ENCODE results near the gene ALPI.

The ALPI gene

GRCh38 chr2:232434563-232435374 lies 21.2 kb upstream of the ALPI start:
- no peak overlapping the region for H3K4me3 ChIP-seq (ENCODE audit: low read depth, low read length)
- H3K4me1 ChIP-seq (ENCODE audit: control insufficient read depth, insufficient read depth, low read length): no peaks in the 10 kb centered on the region
- H3K9me3 ChIP-seq (ENCODE audit: control insufficient read depth, insufficient read depth, low read depth, low read length): no peaks in the 10 kb centered on the region
- TF ChIP-seq ZNF596 (tag by site-specific recombination; IDR thresholded peaks at IDR 0.05): no peak
- TF ChIP-seq RBAK (tag by site-specific recombination; IDR thresholded peaks at IDR 0.05): no peak
- TF ChIP-seq GLIS2 (tag by site-specific recombination; IDR thresholded peaks at IDR 0.05): no peak
- no peak for TF ChIP-seq ZNF223 (tag by site-specific recombination; IDR thresholded peaks at IDR 0.05)
- TF ChIP-seq ZNF140 (tag by site-specific recombination; IDR thresholded peaks at IDR 0.05): no peak
- TF ChIP-seq ZNF555 (tag by site-specific recombination; conservative IDR thresholded peaks at IDR 0.05): no peak
- no peak for TF ChIP-seq ZNF645 (tag by site-specific recombination; IDR thresholded peaks at IDR 0.05)
- TF ChIP-seq ZNF433 (tag by site-specific recombination; IDR thresholded peaks at IDR 0.05; ENCODE audit: low read depth): no peak
- no peak for TF ChIP-seq ZNF10 (tag by site-specific recombination; IDR thresholded peaks at IDR 0.05)
- no peak for TF ChIP-seq ZNF16 (tag by site-specific recombination; IDR thresholded peaks at IDR 0.05; ENCODE audit: low read depth)
- TF ChIP-seq ZNF837 (tag by site-specific recombination; IDR thresholded peaks at IDR 0.05): no peak
- TF ChIP-seq ZSCAN23 (tag by site-specific recombination; IDR thresholded peaks at IDR 0.05): no peak
- POLR2A ChIA-PET: no interaction called here
- CTCF ChIA-PET: interaction anchor here (0.6 to 1.8 kb wide), 9 partner anchors 13 to 631 kb away, joined by 3 to 4 read pairs (median 3); partner anchors contain the start of gene NPPC
- no peaks in the 10 kb centered on the region for H3K36me3 ChIP-seq (ENCODE audit: control insufficient read depth in 2 of 2, insufficient read depth in 1 of 2, low read length in 2 of 2)
- H3K27ac ChIP-seq (ENCODE audit: extremely low read depth, low read depth, low read length): 0 out of 2 replicates have a peak overlapping the region, but pooled peaks have one; percentile 4

GRCh38 chr2:232435375-232435648 lies 20.6 kb upstream of the ALPI start:
- Histone ChIP-seq H3K36me3 (ENCODE audit: control insufficient read depth in 2 of 2, insufficient read depth in 1 of 2, low read length in 2 of 2) (no peaks in the 10 kb centered on the region), H3K9me3 (ENCODE audit: control insufficient read depth, insufficient read depth, low read depth, low read length) (no peaks in the 10 kb centered on the region), H3K4me1 (ENCODE audit: control insufficient read depth, insufficient read depth, low read length) (no peaks in the 10 kb centered on the region), H3K4me3 (ENCODE audit: low read depth, low read length) (no peak overlapping the region), H3K27ac (ENCODE audit: extremely low read depth, low read depth, low read length) (no peak overlapping the region)
- peak; percentile 73 for TF ChIP-seq ZIC2 (tag by site-specific recombination; IDR thresholded peaks at IDR 0.05)
- TF ChIP-seq MYNN (tag by site-specific recombination; IDR thresholded peaks at IDR 0.05; ENCODE audit: borderline replicate concordance): no peak
- CTCF ChIA-PET: interaction anchor here (0.6 to 1.8 kb wide), 8 partner anchors 12 to 533 kb away, joined by 3 to 4 read pairs (median 3); partner anchors contain the start of gene NPPC
- POLR2A ChIA-PET: no interaction called here

GRCh38 chr2:232435805-232436204 lies 20.1 kb upstream of the ALPI start:
- Histone ChIP-seq H3K4me1 (ENCODE audit: control insufficient read depth, insufficient read depth, low read length) (no peaks in the 10 kb centered on the region), H3K9me3 (ENCODE audit: control insufficient read depth, insufficient read depth, low read depth, low read length) (no peaks in the 10 kb centered on the region), H3K27ac (ENCODE audit: extremely low read depth, low read depth, low read length) (no peak overlapping the region), H3K36me3 (ENCODE audit: control insufficient read depth in 2 of 2, insufficient read depth in 1 of 2, low read length in 2 of 2) (no peaks in the 10 kb centered on the region), H3K4me3 (ENCODE audit: low read depth, low read length) (no peak overlapping the region)
- TF ChIP-seq ZNF610 (tag by site-specific recombination; IDR thresholded peaks at IDR 0.05; ENCODE audit: borderline replicate concordance): no peak
- no peak for TF ChIP-seq WT1 (tag by site-specific recombination; IDR thresholded peaks at IDR 0.05)
- TF ChIP-seq REST (tag by site-specific recombination; IDR thresholded peaks at IDR 0.05): no peak
- no peak for TF ChIP-seq ZFP37 (tag by site-specific recombination; IDR thresholded peaks at IDR 0.05)
- no peak for TF ChIP-seq ZNF692 (tag by site-specific recombination; IDR thresholded peaks at IDR 0.05)
- no peak for TF ChIP-seq ZNF510 (tag by site-specific recombination; IDR thresholded peaks at IDR 0.05; ENCODE audit: insufficient replicate concordance)
- TF ChIP-seq ZNF521 (tag by site-specific recombination; IDR thresholded peaks at IDR 0.05): no peak
- TF ChIP-seq GLI4 (tag by site-specific recombination; IDR thresholded peaks at IDR 0.05): no peak
- TF ChIP-seq ATF2 (tag by site-specific recombination; IDR thresholded peaks at IDR 0.05; ENCODE audit: low read depth): no peak
- TF ChIP-seq ZFP69B (tag by site-specific recombination; IDR thresholded peaks at IDR 0.05): no peak
- no peak for TF ChIP-seq GLI2 (tag by site-specific recombination; IDR thresholded peaks at IDR 0.05; ENCODE audit: borderline replicate concordance, low read depth)
- CTCF ChIA-PET: interaction anchor here (0.7 to 1.8 kb wide), 7 partner anchors 12 to 534 kb away, joined by 3 to 4 read pairs (median 3); partner anchors contain the start of gene NPPC
- POLR2A ChIA-PET: no interaction called here
